ENCODE data around the gene TDRD6. TPM values are rescaled to one million over a fixed set of nuclear protein-coding genes. Genes with fewer than 3 reads are reported as not detected.

The TDRD6 gene
- polyA plus RNA-seq, 3 donors: 1.6 to 3.8 (median 2.0) TPM

- DNase-seq: no peak
Observed at GRCh38 chr6:46676604-46677313, 10.9 kb upstream of the TDRD6 start.

GRCh38 chr6:46677314-46677654 is 10.4 kb upstream of the TDRD6 start:
- no peak for DNase-seq

GRCh38 chr6:46684771-46685170 is 2.9 kb upstream of the TDRD6 start:
- DNase-seq: no peak

GRCh38 chr6:46688117-46688965 is 656 bp downstream of the TDRD6 start:
- DNase-seq: no peak

- no peak for DNase-seq
Observed at GRCh38 chr6:46688966-46689335, 1.3 kb downstream of the TDRD6 start.

- no peak for DNase-seq
Observed at GRCh38 chr6:46689657-46690056, 2.0 kb downstream of the TDRD6 start.

- DNase-seq: no peak
Observed at GRCh38 chr6:46690141-46690755, 2.6 kb downstream of the TDRD6 start.

- DNase-seq: no peak
Observed at GRCh38 chr6:46690911-46691451, 3.3 kb downstream of the TDRD6 start.

- no peak for DNase-seq
Observed at GRCh38 chr6:46699970-46700369, 12.3 kb downstream of the TDRD6 start.

- peak; percentile 20 for DNase-seq
Observed at GRCh38 chr6:46704562-46704961, 16.9 kb downstream of the TDRD6 start.

- DNase-seq: no peak
Observed at GRCh38 chr6:46706464-46706863, 18.8 kb downstream of the TDRD6 start.

GRCh38 chr6:46711491-46711890 is 23.8 kb downstream of the TDRD6 start:
- DNase-seq: no peak

- no peak for DNase-seq
Observed at GRCh38 chr6:46715141-46715540, 27.5 kb downstream of the TDRD6 start.

GRCh38 chr6:46719099-46719498 is 31.4 kb downstream of the TDRD6 start:
- DNase-seq: no peak

GRCh38 chr6:46720401-46720800 is 32.7 kb downstream of the TDRD6 start:
- no peak for DNase-seq

GRCh38 chr6:46729787-46730326 is 42.2 kb downstream of the TDRD6 start:
- DNase-seq: no peak

GRCh38 chr6:46730921-46731461 is 43.3 kb downstream of the TDRD6 start:
- DNase-seq: no peak

- no peak for DNase-seq
Observed at GRCh38 chr6:46733341-46733801, 45.7 kb downstream of the TDRD6 start.

GRCh38 chr6:46734867-46735719 is 47.4 kb downstream of the TDRD6 start, which contains the start of gene PLA2G7:
PLA2G7 (minus strand) TSS chr6:46735375; CDS start chr6:46722891, 12,484 bp downstream.
- peak; percentile 46 for DNase-seq

- no peak for DNase-seq
Observed at GRCh38 chr6:46735720-46736031, 48.0 kb downstream of the TDRD6 start.

- no peak for DNase-seq
Observed at GRCh38 chr6:46736906-46737305, 49.2 kb downstream of the TDRD6 start.
